NCI-H187 treated with DMSO at 0.1 percent for 48 hours (cell line): ENCODE measurements around the gene TEX13A.
"Not testable (repeated sequence)": the region's sequence is repeated elsewhere in the genome, so short reads cannot be mapped to it uniquely, and the experiment has no call there.

Experiments
- DNase-seq: peaks from one replicate; lab custom pipeline; 2025; lab: John Stamatoyannopoulos, UW

Gene TEX13A, protein sequence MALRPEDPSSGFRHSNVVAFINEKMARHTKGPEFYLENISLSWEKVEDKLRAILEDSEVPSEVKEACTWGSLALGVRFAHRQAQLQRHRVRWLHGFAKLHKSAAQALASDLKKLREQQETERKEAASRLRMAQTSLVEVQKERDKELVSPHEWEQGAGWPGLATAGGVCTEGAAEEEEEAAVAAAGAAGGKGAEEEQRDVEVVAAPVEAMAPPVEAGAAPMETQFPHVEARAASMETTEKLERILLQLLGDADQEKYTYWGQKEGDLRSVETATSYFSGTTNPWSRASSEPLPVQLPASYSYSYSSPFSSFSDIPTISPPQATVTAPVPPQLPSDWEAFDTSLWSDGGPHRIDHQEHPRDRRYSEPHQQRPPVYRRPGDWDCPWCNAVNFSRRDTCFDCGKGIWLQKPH

DNA sequence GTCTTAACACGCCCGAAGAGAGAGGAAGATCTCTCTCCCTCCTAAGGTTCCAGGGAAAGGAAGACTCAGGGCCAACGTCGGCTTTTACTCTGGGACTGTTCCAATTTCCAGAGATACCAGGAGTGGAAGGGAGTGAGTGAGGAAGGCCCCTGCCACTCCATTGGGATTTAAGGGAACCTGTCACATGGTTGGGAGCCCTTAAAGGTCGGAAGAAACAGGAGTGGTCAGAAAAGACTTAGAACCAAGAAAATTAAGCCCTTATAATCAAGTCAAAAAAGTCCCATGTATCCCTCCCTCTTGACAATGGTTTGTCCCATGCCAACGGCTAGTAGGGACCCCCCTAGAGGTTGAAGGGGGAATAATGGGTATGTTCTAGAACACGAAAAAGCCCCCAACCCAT is at the start of gene TEX13A:
TEX13A (minus strand) TSS at position 59 of the 400 bp plus-strand sequence. CDS start 297 bp downstream, outside the sequence.
- no peak for DNase-seq

GRCh38 chrX:105269386-105269785 is 48.9 kb upstream of the TEX13A start:
- DNase-seq = no peak

DNA sequence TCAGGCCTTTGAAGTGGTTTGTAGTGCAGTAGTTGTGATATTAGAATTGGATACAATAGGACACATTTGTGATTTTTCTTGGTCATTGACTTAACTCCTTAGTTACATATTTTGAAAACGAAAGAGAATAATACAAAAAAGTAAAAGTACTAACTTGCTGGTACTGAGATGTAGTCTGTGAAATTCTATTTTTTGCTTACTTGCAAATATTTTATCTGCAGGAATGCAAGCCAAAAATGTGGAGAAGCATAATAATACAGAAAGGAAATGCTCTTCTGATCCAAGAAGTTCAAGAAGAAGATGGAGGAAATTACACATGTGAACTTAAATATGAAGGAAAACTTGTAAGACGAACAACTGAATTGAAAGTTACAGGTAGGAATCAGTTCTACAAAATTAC is 46.7 kb upstream of the TEX13A start:
- no peak for DNase-seq

- no peak for DNase-seq
Measured at GRCh38 chrX:105266456-105266855, 46.0 kb upstream of the TEX13A start.

DNA sequence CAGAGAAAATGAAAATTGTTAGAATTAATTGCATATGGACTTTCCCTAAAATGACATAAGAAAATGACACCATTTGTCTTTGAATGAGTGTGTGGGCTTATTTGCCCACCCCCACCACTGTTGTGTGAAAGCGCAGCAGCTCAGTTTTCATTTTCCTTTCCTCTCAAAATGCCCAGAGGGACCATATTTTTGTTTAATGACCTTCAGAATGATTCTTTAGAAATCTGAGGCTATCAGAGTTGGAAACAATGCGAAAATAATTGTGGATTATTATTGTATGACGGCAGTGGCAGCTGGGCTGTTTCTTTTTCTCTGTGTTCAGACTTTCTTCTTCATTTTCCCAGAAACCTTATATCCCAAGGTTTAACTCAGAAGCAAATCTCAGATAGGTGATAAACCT is 44.6 kb upstream of the TEX13A start:
- no peak for DNase-seq

DNA sequence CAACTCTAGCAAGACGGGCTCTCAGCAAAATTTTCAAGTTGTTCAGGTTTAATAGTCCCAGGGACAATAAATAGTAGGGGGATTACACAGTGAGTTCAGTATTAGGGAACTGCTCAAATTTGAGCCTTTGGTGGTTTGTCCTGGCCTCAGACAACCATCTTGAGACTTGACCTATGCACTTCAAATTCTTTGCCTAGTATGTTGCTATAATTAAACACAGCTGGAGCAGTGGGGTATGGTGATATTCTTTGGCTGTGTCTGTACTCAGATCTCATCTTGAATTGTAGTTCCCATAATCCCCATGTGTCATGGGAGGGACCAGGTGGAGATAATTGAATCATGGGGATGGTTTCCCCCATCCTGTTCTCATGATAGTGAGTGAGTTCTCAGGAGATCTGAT is 43.3 kb upstream of the TEX13A start:
- DNase-seq = no peak

DNA sequence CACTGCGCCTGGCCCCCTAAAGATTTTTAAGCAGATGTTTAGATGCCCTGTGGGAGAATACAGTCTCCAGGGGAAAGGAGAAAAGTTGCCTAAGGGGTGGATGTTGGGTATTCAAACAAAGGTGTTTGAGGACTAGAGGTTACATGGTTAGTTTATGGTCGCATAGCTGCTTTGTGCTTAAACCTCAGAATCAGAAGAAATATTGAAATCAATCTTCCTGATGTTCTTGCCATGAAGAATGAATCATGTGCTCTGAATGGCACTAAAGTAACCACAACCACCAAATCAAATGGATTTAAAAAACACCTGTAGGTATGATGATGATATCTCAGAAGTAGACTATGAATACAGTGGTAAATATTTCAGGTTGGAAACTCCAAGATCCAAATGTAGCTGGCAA is 42.7 kb upstream of the TEX13A start:
- DNase-seq = no peak

DNA sequence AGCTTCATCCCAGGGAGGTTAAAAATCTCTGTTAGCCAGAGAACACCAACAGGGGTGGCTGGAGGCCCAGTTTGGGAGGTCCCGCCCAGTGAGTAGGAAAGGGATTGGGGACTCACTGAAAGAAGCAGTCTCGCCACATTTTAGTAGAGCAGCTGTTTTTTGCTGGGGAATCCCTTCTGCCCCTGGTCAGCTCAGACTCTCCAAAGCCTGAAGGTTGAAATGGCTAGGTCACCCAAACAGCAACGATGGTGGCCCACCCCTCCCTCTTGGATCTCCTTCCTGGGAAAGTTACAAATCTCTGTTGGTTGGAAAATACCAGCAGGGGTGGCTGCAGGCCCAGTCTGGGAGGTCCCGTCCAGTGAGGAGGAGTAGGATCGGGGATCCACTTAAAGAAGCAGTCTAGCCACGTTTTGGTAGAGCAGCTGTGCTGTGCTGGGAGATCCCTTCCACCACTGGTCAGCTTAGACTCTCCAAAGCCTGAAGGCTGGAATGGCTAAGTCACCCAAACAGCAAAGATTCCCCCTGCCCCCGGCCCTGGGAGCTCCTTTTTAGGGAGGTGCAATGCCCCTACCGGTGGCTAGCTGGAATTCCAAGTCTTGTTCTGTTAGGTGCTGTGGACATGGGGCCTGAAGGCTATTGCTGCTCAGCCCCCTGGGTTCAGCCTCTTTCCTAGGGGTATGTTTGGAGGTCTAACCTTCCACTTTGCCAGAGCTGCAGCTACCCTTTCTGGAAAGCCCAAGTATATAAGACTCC is 40.0 kb upstream of the TEX13A start:
- DNase-seq = no peak

GRCh38 chrX:105241056-105241455 is 20.6 kb upstream of the TEX13A start:
- no peak for DNase-seq

DNA sequence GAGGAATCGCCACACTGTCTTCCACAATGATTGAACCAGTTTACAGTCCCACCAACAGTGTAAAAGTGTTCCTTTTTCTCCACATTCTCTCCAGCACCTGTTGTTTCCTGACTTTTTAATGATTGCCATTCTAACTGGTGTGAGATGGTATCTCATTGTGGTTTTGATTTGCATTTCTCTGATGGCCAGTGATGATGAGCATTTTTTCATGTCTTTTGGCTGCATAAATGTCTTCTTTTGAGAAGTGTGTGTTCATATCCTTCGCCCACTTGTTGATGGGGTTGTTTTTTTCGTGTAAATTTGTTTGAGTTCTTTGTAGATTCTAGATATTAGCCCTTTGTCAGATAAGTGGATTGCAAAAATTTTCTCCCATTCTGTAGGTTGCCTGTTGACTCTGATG is 16.9 kb upstream of the TEX13A start:
- not testable (repeated sequence) for DNase-seq

DNA sequence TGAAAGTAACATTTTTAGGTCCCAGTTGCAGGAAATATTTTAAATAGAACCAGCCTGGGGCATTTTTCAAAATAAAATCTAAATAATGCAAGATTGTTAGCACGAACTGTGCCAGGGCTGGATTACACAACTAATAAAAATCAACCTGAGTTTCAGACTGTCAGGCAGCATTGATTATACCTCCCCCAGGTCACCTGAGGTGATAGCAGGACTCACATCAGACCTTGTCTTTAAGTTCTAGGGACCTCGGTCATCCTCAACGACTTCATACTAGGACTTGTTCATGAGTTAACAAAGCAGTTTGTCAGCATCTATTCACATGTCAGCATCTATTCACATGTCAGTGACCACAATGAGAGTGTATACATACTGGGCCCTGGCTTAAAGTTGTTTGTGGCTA is 8.7 kb upstream of the TEX13A start:
- no peak for DNase-seq

DNA sequence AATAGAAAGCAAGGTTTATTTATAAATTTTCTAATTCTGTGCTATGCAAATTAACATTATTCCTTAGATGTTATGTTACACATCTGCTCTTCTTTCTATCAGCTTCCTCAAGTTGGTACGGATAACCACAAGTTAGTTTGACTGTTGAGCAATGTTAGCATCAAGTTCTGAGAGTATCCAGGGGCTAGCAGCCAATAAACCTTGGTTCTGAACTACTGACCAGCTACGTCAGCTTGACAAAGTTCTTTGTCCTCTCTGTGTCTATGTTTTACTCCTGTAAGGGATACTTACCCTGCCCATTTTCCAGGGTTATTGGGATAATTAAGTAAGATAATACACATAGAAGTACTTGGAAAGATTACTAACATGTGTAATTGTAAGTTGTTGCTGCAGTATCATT is 8.1 kb upstream of the TEX13A start:
- no peak for DNase-seq

DNA sequence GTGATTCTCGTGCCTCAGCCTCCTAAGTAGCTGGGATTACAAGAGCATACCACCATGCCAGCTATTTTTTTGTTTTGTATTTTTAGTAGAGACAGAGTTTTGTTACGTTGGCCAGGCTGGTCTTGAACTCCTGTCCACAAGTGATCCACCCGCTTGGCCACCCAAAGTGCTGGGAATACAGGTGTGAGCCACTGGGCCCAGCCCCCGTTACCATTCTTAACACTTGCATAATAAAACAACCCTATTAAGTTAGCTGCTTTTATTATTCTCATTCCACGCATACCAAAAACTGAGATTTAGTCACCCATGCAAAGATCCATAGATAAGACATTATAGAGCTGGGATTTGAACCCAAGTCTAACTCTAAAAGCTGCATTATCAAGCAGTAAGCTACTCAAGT is 6.0 kb upstream of the TEX13A start:
- DNase-seq = no peak

GRCh38 chrX:105221374-105221773 is 880 bp upstream of the TEX13A start:
- DNase-seq = no peak

DNA sequence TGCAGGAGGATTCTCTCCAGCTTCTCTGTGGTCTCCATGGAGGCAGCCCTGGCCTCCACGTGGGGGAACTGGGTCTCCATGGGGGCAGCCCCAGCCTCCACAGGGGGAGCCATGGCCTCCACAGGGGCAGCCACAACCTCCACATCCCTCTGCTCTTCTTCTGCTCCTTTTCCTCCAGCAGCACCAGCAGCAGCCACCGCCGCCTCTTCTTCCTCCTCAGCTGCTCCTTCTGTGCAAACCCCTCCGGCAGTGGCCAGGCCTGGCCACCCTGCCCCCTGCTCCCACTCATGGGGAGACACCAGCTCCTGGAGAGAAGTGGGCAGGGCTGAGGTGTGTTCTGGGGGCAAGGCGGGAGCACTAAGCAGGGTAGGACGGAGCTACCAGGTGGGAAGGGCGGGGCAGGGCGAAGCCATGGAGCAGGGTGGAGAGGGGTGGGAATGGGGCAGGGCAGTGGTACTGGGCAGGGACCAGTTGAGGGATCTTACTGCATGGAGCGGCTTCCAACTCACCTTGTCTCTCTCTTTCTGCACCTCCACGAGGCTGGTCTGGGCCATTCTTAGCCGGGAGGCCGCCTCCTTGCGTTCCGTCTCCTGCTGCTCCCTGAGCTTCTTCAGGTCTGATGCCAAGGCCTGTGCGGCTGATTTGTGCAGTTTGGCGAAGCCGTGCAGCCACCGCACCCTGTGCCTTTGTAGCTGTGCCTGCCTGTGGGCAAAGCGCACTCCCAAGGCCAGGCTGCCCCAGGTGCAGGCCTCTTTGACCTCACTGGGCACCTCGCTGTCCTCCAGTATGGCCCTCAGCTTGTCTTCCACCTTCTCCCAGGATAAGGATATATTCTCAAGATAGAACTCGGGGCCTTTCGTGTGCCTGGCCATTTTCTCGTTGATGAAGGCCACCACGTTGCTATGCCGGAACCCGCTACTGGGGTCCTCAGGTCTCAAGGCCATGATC is 766 bp downstream of the TEX13A start:
- no peak for DNase-seq

DNA sequence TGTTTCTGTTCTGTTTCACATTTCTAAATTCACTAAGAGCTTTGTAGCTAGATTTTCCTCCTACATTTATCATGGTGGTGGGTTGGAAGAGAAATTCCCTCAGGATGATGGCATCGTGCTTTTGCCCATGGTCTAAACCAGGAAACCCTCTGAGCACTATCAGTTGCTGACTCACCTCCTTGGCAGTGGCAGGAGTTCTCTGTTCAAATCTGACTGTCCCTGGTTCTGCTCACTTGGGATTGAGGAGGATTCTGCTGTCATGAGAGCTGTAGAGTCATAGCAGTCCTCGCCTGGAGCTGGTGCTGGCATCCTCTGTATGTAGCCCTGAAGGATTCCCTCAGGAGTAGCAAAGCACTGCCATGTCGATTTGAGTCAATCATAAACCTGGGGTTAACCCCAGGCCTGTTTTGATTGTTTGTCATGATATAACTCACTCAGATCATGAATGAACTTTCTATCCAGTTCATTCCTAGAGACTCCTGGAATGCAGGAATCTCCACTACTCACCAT is 9.4 kb downstream of the TEX13A start:
- DNase-seq = no peak

DNA sequence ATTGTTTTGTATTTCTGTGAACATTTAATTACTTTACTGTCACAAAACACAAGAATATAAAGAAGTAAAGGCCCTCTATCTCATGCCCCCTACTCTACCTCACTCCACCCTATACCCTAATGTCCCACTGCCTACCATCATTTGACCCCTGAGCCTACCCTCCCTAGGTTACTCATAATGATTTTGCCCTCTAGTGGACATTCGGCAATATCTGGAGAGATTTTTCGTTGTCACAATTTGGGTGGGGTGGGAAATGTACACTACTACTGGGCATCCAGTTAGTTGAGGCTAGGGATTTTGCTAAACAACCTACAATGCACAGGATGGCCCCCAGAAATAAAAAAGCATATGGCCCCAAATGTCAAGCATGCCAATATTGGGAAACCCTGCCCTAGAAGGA is 10.2 kb downstream of the TEX13A start:
- DNase-seq = no peak

DNA sequence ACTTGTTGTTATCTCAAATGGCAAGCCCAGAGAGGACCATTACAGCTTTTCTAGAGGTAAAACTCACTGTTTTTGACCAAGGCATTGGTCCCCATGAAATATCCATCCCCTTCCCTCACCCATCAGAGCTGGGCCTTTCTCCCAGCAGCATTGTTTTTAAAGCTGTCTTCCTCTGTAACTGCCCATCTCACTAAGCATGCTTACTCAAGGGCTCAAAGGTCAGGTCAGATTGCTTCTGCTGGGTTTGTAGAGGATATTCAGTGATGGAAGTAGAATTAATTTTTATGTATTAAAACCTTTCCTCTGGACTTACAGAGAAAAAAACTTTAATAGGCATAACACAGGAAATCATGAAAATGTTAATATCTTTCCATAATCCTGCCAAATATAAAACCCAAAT is 11.1 kb downstream of the TEX13A start:
- no peak for DNase-seq

DNA sequence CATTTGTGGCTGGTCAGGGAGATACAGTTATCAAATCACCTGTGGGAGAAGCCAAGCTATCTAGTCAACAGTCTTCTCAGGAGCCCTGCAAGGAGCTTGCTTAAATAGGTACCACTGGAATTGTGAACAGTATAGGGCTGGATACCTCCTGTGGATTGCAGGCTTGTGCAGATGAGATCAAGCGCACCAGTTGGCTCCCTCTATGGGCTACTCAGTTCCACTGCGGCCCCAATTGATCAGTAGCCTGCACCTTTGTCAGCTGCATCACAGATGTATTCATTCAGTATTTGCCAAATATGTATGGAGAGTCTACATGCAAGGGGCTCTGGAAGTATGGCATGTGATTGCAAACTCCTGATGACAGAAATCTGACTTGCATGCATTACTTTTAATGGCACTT is 28.6 kb downstream of the TEX13A start:
- DNase-seq = no peak

DNA sequence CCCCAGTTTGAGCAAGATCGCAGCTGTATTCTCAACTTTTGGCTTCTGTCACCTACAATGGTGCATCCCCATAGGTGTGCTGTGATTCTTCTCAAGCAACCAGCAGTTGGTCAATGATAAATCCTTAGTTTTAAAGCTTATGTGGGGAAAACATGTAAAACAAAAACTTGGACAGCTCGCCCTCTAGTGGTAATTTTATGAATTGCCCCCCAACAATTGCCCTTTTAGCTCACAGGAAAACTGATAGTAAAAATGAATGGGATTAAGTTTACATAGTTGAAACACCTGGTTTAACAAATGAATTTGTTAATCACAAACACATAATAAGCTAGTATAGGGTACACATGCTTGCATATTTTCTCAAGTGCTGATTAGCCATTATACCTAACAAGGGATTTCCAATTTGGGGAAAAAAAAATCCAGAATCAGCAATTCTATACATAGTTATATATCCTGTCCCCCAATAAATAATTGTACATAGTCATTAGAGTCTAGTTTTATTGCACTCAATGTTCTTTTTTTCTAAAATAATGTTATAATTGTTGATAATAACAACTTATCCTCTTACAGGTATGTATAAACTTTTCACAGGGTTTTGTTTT is 30.1 kb downstream of the TEX13A start:
- DNase-seq = no peak

DNA sequence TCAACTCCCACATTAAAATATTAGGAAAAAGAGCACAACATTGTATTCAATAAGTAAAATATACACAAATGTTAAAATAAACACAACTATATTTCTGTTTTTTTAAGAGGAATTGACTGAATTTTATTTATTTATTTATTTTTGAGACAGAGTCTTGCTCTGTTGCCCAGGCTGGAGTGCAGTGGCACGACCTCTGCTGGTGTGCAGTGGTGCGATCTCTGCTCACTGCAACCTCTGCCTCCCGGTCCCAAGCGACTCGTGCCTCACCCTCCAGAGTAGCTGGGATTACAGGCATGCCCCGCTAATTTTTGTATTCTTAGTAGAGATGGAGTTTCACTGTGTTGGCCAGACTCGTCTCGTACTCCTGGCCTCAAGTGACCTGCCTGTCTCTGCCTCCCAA is 31.4 kb downstream of the TEX13A start:
- no peak for DNase-seq

GRCh38 chrX:105179644-105180043 is 40.9 kb downstream of the TEX13A start:
- no peak for DNase-seq
